Lower leg skin (tissue), 3 donors: Measurements from ENCODE around the gene PAIP2.

Source experiments
- CTCF ChIP-seq, 3 donors: fragments of 450-650 bp; IDR thresholded peaks; one replicate each; pipeline ENCODE4 v1.5.1; 2016; ENCODE audit warnings: antibody characterized with exemption in 3 of 3, mild to moderate bottlenecking in 3 of 3, moderate library complexity in 2 of 3
- POLR2A ChIP-seq, 2 donors: fragments of 450-650 bp; IDR thresholded peaks; one replicate each; pipeline ENCODE4 v1.6.1; 2016 to 2017; ENCODE audit warnings: antibody characterized with exemption in 2 of 2, mild to moderate bottlenecking in 1 of 2, moderate library complexity in 1 of 2

- no peak for TF ChIP-seq CTCF (IDR thresholded peaks at IDR 0.05)
- TF ChIP-seq POLR2A (IDR thresholded peaks at IDR 0.05): peak in 1 of 2 donors; percentile 55
Observed at GRCh38 chr5:139341689-139342422, at the start of gene PAIP2.
